Astrocyte (in vitro differentiated cells and primary cell): ENCODE results near the gene ADAMTS19. TPM values are rescaled to one million over a fixed set of nuclear protein-coding genes. Genes with fewer than 3 reads are reported as not detected.
"Not testable (repeated sequence)": the region's sequence is repeated elsewhere in the genome, so short reads cannot be mapped to it uniquely, and the experiment has no call there.

ENCODE experiments used
- DNase-seq: peaks from one replicate; pipeline ENCODE4 v3.0.0-alpha.2; 2010; ENCODE audit warnings: low read depth
- FAIRE-seq: peaks from 2 replicates; lab custom pipeline; 2011; peaks lifted over from hg19 to GRCh38; lab: Jason Lieb, UNC
- H2AFZ ChIP-seq: 2 replicates; pipeline ENCODE4 v1.6.0; 2012; ENCODE audit warnings: low read depth, low read length, inconsistent platforms
- H3K27ac ChIP-seq: 2 replicates; pipeline ENCODE4 v1.5.1; 2011; ENCODE audit warnings: low read depth, low read length, inconsistent platforms
- H3K27me3 ChIP-seq: 2 replicates; pipeline ENCODE4 v1.6.0; 2011; ENCODE audit warnings: low read length, inconsistent platforms; ENCODE audit not compliant: insufficient read depth
- H3K36me3 ChIP-seq: 2 replicates; pipeline ENCODE4 v1.5.1; 2011; ENCODE audit warnings: low read length, inconsistent platforms; ENCODE audit not compliant: insufficient read depth
- H3K4me1 ChIP-seq: 2 replicates; pipeline ENCODE4 v1.5.1; 2011; ENCODE audit warnings: low read length, inconsistent platforms; ENCODE audit not compliant: insufficient read depth
- H3K4me2 ChIP-seq: 2 replicates; pipeline ENCODE4 v1.6.0; 2012; ENCODE audit warnings: low read length, inconsistent platforms
- H3K4me3 ChIP-seq: 2 replicates; pipeline ENCODE4 v1.5.1; 2011; ENCODE audit warnings: low read depth, mild to moderate bottlenecking, low read length, inconsistent platforms; ENCODE audit not compliant: insufficient read depth
- H3K79me2 ChIP-seq: 2 replicates; pipeline ENCODE4 v1.6.0; 2012; ENCODE audit warnings: mild to moderate bottlenecking, low read length, inconsistent platforms; ENCODE audit not compliant: insufficient read depth
- H3K9ac ChIP-seq: 2 replicates; pipeline ENCODE4 v1.6.0; 2012; ENCODE audit warnings: mild to moderate bottlenecking, low read length, inconsistent platforms
- H3K9me3 ChIP-seq: 2 replicates; pipeline ENCODE4 v1.5.1; 2012; ENCODE audit warnings: low read depth, mild to moderate bottlenecking, low read length, inconsistent platforms; ENCODE audit not compliant: insufficient read depth
- H4K20me1 ChIP-seq: 2 replicates; pipeline ENCODE4 v1.6.0; 2012; ENCODE audit warnings: low read length, inconsistent platforms; ENCODE audit not compliant: insufficient read depth
- H3K27ac Mint-ChIP-seq: one replicate; pipeline ENCODE4 v1.8.0; 2021; ENCODE audit warnings: mild to moderate bottlenecking, mixed read lengths; ENCODE audit not compliant: unreplicated experiment
- H3K27me3 Mint-ChIP-seq: one replicate; pipeline ENCODE4 v1.8.0; 2021; ENCODE audit warnings: low read depth, mixed read lengths; ENCODE audit not compliant: unreplicated experiment
- H3K36me3 Mint-ChIP-seq: one replicate; pipeline ENCODE4 v1.8.0; 2021; ENCODE audit warnings: low read depth, mixed read lengths; ENCODE audit not compliant: unreplicated experiment
- H3K4me1 Mint-ChIP-seq: one replicate; pipeline ENCODE4 v1.8.0; 2021; ENCODE audit warnings: low read depth, mixed read lengths; ENCODE audit not compliant: unreplicated experiment
- H3K4me3 Mint-ChIP-seq: one replicate; pipeline ENCODE4 v1.8.0; 2021; ENCODE audit warnings: mild to moderate bottlenecking, moderate library complexity, mixed read lengths; ENCODE audit not compliant: unreplicated experiment
- H3K9me3 Mint-ChIP-seq: one replicate; pipeline ENCODE4 v1.8.0; 2021; ENCODE audit warnings: mild to moderate bottlenecking, mixed read lengths; ENCODE audit not compliant: unreplicated experiment
- EZH2 ChIP-seq: IDR thresholded peaks from 2 replicates; pipeline ENCODE4 v1.6.1; 2012; ENCODE audit warnings: mild to moderate bottlenecking, low read length, inconsistent platforms; ENCODE audit not compliant: insufficient read depth
- total RNA-seq: library from RNA; stranded (reverse); gene quantifications from 2 replicates; pipeline ENCODE4 v1.2.1, GENCODE V29; 2021
- TF ChIP-seq, protein P1 (sequence below): IDR thresholded peaks from 2 replicates; pipeline ENCODE4 v1.5.1; 2011; ENCODE audit warnings: low read depth, mild to moderate bottlenecking, inconsistent platforms, low read length, moderate library complexity; ENCODE audit not compliant: insufficient read depth

Gene ADAMTS19
- total RNA-seq, 1 donor from 2014 or later: 0.61 TPM

- TF ChIP-seq, protein P1, sequence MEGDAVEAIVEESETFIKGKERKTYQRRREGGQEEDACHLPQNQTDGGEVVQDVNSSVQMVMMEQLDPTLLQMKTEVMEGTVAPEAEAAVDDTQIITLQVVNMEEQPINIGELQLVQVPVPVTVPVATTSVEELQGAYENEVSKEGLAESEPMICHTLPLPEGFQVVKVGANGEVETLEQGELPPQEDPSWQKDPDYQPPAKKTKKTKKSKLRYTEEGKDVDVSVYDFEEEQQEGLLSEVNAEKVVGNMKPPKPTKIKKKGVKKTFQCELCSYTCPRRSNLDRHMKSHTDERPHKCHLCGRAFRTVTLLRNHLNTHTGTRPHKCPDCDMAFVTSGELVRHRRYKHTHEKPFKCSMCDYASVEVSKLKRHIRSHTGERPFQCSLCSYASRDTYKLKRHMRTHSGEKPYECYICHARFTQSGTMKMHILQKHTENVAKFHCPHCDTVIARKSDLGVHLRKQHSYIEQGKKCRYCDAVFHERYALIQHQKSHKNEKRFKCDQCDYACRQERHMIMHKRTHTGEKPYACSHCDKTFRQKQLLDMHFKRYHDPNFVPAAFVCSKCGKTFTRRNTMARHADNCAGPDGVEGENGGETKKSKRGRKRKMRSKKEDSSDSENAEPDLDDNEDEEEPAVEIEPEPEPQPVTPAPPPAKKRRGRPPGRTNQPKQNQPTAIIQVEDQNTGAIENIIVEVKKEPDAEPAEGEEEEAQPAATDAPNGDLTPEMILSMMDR: no peak
- no peak for TF ChIP-seq EZH2
- no peaks in the 10 kb centered on the region for H3K79me2 ChIP-seq
- FAIRE-seq (no peak), DNase-seq (no peak)
- no peaks in the 10 kb centered on the region for H3K27me3 Mint-ChIP-seq
- no peaks in the 10 kb centered on the region for H3K36me3 Mint-ChIP-seq
- H4K20me1 ChIP-seq: no peaks in the 10 kb centered on the region
- H3K4me3 ChIP-seq: no peak overlapping the region
- no peaks in the 10 kb centered on the region for H3K4me1 ChIP-seq
- no peak overlapping the region for H3K27ac ChIP-seq
- H3K4me3 Mint-ChIP-seq: no peak overlapping the region
- no peak overlapping the region for H2AFZ ChIP-seq
- H3K9me3 Mint-ChIP-seq: no peaks in the 10 kb centered on the region
- no peaks in the 10 kb centered on the region for H3K9me3 ChIP-seq
- no peaks in the 10 kb centered on the region for H3K4me1 Mint-ChIP-seq
- no peaks in the 10 kb centered on the region for H3K27me3 ChIP-seq
- no peak overlapping the region for H3K27ac Mint-ChIP-seq
- H3K4me2 ChIP-seq: no peak overlapping the region
- H3K9ac ChIP-seq: no peak overlapping the region
- H3K36me3 ChIP-seq: no peaks in the 10 kb centered on the region
Measured at GRCh38 chr5:129426071-129426470, 34.0 kb upstream of the ADAMTS19 start.

DNA sequence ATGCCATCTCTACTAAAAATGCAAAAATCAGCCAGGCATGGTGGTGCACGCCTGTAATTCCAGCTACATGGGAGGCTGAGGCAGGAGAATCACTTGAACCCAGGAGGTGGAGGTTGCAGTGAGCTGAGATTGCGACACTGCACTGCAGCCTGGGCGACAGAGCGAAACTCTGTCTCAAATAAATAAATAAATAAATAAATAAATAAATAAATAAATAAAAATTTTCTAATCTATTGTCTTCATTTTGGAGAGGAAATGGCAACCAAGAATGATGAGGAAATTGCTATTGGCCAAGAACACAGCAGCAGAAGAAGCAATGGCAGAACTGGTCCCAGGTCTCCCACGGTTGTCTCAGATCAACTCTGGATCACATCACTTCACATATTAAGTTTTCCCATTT lies 31.5 kb upstream of the ADAMTS19 start:
- not testable (repeated sequence) for H3K4me2 ChIP-seq, H3K27me3 ChIP-seq, H3K4me1 ChIP-seq, H2AFZ ChIP-seq, H3K9ac ChIP-seq, H3K4me1 Mint-ChIP-seq, H3K27ac ChIP-seq, H3K4me3 ChIP-seq, H3K36me3 ChIP-seq, H3K9me3 ChIP-seq, H3K27me3 Mint-ChIP-seq, H4K20me1 ChIP-seq, H3K4me3 Mint-ChIP-seq, H3K27ac Mint-ChIP-seq, FAIRE-seq, H3K79me2 ChIP-seq, H3K36me3 Mint-ChIP-seq, H3K9me3 Mint-ChIP-seq, DNase-seq

DNA sequence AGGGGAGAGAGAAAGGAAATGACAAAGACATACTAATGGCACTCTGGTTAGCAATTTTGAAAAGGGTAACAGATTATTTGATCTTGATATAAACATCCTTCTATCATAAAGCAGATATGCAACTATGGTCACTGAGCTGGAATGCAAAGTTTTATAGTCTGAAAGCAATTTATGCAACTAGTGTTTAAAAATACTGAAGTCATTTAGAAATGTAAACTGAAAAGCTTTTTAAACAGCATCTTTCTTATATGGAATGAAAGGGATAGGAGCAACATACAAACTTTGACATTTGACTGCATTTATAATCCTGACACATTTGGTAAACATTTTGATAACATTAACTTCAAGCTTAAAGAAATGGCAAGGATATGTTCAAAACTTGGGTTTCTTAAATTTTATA lies 28.7 kb upstream of the ADAMTS19 start:
- Mint-ChIP-seq H3K9me3 (no peaks in the 10 kb centered on the region), H3K36me3 (no peaks in the 10 kb centered on the region), H3K27me3 (no peaks in the 10 kb centered on the region), H3K4me1 (no peaks in the 10 kb centered on the region), H3K27ac (no peak overlapping the region), H3K4me3 (no peak overlapping the region)
- no peaks in the 10 kb centered on the region for H3K4me1 ChIP-seq
- no peaks in the 10 kb centered on the region for H4K20me1 ChIP-seq
- FAIRE-seq: no peak
- no peaks in the 10 kb centered on the region for H3K79me2 ChIP-seq
- no peak for TF ChIP-seq EZH2
- H2AFZ ChIP-seq: no peak overlapping the region
- H3K4me3 ChIP-seq: no peak overlapping the region
- H3K27ac ChIP-seq: no peak overlapping the region
- DNase-seq: no peak
- H3K9me3 ChIP-seq: no peaks in the 10 kb centered on the region
- no peaks in the 10 kb centered on the region for H3K27me3 ChIP-seq
- H3K9ac ChIP-seq: no peak overlapping the region
- H3K36me3 ChIP-seq: no peaks in the 10 kb centered on the region
- H3K4me2 ChIP-seq: no peak overlapping the region

DNA sequence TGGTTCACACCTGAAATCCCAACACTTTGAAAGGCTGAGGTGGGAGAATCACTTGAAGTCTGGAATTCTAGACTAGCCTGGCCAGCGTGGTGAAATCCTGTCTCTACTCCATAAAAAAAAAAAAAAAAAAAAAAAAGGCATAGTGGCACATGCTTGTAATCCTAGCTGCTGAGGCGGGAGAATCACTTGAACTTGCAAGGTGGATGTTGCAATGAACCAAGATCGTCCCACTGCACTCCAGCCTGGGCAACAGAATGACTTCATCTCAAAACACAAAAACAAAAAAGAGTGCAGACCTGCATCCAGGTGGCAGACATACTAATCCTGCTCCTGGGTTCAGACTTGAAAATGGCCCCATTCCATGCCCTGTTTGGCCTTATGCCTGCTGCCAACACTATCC lies 21.8 kb upstream of the ADAMTS19 start:
- Histone ChIP-seq H3K4me2 (no peak overlapping the region), H3K27me3 (no peaks in the 10 kb centered on the region), H3K79me2 (no peaks in the 10 kb centered on the region), H3K4me1 (no peaks in the 10 kb centered on the region), H3K27ac (no peak overlapping the region), H3K36me3 (no peaks in the 10 kb centered on the region), H3K4me3 (no peak overlapping the region), H3K9ac (no peak overlapping the region), H3K9me3 (no peaks in the 10 kb centered on the region), H4K20me1 (no peaks in the 10 kb centered on the region), H2AFZ (no peak overlapping the region)
- no peak for TF ChIP-seq EZH2
- TF ChIP-seq, protein P1: no peak
- H3K27ac Mint-ChIP-seq: no peak overlapping the region
- H3K4me1 Mint-ChIP-seq: no peaks in the 10 kb centered on the region
- no peaks in the 10 kb centered on the region for H3K27me3 Mint-ChIP-seq
- no peaks in the 10 kb centered on the region for H3K9me3 Mint-ChIP-seq
- H3K4me3 Mint-ChIP-seq: no peak overlapping the region
- DNase-seq: no peak
- H3K36me3 Mint-ChIP-seq: no peaks in the 10 kb centered on the region
- no peak for FAIRE-seq
